NT2/D1 (cell line): ENCODE data around the gene ARL10.

ENCODE experiments used
- YY1 ChIP-seq: IDR thresholded peaks from 2 replicates; pipeline ENCODE4 v1.6.1; 2011; ENCODE audit not compliant: insufficient read length, insufficient read depth
- ZNF274 ChIP-seq: IDR thresholded peaks from 2 replicates; pipeline ENCODE4 v1.6.1; 2011; ENCODE audit warnings: mild to moderate bottlenecking, low read depth, low read length

GRCh38 chr5:176416965-176417364 lies 51.7 kb downstream of the ARL10 start:
- no peak for TF ChIP-seq YY1
- TF ChIP-seq ZNF274 = no peak
